HG03460 (cell line): Measurements from ENCODE around the gene ZIC5.

Experiments
- ATAC-seq: cut with Tn5 transposase; IDR thresholded peaks from one replicate; pipeline ENCODE4 v1.9.1; 2021; ENCODE audit not compliant: unreplicated experiment

The ZIC5 gene

DNA sequence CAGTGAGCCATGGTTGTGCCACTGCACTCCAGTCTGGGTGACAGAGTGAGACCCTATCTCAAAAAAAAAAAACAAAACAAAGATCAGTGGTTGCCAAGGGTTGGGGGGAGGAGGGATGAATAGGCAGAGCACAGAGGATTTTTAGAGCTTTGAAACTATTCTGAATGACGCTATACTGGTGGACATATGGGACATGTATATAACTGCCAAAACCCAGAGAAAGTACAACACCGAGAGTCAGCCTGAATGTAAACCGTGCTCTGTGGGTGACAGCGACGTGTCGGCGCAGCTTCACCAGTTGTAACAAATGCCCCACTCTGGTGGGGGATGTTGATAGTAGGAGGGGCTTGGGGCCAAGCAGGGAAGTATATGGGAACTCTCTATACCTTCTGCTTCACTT is 32.9 kb downstream of the ZIC5 start:
- no peak for ATAC-seq

DNA sequence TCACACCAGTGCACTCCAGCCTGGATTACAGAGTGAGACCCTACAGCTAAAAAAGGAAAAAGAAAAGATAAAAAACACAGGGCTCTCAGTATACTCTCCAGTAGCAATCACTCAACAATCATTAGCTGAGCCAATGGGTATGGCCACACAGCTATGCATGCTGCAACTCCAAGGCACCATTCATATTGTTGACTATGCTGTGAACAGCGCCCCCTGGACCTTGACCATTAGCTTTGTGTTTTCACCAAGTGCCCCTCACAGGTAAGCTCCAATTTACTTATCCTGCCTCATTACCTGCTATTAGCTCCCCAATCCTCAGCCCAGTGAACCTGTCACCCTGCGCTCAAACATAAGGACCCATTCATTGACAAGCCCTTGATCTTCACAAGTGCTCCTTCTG is 35.8 kb downstream of the ZIC5 start:
- no peak for ATAC-seq

DNA sequence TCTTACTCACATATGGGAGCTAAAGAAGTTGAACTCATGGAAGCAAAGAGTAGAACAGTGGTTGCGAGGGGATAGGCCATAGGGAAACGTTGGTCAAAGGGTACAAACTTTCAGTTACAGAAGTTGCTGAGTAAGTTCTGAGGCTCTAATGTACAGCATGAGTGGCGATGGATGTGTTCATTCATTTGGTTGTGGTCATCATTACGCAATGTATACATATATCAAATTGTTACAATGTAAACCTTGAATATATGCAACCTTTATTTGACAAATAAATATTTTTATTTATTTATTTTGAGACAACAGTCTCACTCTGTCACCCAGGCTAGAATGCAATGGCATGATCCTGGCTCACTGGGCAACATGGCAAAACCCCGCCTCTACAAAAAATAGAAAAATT is 38.7 kb downstream of the ZIC5 start:
- no peak for ATAC-seq

DNA sequence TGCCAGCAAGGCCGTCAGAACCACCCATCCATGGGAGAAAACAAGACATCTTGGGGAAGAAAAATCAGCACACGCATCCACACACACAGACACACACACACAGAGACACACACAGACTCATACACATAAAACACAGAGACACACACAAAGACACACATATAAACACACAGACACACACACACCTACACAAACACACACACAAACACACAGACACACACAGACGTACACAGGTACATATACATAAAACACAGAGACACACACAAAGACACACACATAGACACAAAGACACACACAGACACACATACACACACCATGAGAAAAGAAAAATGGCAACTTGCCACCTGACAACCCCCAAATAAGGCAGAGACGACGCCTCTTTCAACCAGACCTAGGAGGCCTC is 40.6 kb downstream of the ZIC5 start:
- no peak for ATAC-seq

DNA sequence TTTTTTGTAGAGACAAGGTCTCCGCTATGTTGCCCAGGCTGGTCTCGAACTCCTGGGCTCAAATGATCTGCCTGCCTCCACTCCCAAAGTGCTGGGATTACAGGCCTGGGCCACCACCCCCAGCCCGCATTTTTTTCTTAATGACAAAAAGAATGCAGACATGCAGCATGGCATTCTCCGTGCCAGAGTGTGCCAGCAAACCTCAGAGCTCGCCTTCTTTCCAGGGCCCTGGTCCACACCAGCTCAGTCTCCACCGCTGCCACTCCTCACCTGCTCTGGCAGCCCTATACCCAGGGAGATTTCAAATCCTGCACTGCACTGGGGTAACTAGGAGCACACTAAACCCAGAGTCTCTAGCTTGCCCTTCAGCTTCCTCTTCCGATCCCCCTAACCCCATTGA is 41.7 kb downstream of the ZIC5 start:
- no peak for ATAC-seq

DNA sequence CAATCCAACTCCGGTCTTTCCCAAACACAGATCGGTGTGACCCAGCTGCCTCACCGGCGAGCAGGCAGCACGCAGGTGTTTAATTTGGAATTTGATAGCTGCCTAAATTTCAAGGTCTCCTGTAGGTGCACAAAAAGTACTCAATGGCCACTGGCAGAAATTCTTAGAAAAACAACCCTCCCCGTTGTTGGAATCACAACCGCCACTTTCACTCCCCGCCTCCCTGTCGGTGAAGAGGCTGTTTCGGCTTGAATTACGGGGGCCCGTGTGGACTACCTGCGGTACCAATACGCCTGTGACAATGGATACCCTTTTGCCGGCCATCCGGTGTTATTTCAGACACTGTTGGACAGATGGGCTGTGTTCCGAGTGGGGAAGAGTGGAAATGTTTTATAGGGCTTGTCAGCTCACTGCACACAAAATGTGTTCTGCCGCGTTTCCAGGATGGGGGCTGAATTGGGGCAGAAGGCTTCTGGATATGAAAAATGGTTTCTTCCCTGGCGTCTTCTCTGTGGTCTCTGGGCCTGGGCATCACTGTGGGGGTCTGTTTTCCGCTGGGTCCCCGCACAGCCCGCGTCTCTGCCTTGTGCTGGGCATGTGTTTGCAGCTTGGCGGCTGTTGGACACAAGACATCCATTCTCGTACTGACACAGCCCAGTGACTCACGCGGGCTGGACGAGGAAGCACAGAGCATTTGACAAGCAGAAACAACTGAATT is 45.4 kb downstream of the ZIC5 start:
- no peak for ATAC-seq

DNA sequence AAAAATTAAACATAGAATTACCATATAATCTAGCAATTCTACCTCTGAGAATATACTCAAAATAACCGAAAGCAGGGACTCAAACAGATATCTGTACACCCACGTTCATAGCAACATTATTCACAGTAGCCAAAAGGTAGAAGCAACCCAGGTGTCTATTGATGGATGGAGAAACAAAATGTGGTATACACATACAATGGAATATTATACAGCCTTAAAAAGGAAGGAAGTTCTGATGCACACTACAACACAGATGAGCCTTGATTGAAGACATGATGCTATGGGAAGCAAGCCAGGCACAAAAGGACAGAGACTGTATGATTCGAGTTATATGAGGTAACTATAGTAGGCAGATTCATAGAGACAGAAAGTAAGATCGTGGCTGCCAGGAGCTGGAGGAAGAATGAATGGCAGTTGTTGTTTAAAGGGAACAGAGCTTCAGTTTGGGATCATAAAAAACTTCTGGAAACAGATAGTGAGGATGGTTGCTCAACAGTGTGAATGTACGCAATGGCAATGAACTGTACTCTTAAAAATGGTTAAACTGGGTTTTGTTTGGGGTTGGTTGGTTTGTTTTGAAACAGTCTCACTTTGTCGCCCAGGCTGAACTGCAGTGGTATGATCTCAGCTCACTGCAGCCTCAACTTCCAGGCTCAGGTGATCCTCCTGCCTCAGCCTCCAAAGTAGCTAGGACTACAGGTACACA is 47.5 kb downstream of the ZIC5 start:
- ATAC-seq = no peak

DNA sequence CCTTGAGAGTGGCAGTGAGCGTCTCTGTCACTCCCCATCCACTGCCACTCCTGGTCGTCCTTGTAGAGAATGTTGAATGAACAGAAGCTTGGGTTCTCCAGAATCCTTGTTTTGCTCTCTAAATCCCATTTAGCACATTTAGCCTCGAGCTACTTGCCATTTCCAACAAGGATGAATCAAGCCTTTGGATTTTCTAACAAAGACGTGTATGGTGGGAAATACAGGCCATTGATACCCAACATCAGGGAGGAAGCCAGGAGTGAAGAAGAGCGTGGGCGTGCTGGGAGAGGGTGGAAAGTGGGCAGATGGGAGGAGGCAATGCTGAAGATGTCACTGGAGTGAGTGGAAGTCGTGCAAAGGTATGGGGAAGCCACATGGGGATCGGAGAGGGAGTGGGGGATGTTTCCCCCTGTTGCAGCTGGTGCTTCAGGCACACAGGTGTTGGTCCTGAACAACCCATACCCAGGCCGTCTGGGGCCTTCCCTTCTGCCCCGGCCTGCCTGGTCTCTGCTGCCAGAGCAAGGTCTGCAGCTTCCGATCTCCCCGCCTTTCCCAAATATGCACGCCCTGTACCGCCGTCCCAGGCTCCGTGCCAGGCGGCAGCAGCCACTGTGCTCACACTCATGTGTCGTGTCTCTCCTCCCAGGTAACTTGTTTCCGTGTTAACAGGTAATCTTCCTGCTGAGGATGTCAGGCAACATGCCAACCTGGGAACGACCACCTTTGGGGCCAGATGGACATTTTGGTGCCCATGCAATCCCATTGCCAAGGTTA is 48.7 kb downstream of the ZIC5 start:
- ATAC-seq = no peak

DNA sequence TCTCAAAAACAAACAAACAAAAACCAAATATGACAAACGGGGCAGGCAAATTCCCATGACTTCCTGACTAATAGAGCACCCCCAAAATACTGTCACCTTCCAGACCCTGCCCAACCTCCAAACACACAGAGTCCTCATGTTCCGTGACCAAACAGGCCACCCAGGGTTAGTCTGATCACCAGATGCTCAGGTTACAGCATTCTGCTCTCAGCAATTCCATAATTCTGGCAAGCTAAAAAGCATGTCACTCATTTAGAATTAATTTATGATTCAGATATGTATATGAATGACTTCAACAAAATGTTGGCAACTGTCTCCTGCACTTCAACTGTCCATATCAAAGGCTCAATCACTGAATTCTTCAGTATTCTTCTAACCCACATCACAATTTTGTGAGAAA is 52.4 kb downstream of the ZIC5 start:
- ATAC-seq = no peak

DNA sequence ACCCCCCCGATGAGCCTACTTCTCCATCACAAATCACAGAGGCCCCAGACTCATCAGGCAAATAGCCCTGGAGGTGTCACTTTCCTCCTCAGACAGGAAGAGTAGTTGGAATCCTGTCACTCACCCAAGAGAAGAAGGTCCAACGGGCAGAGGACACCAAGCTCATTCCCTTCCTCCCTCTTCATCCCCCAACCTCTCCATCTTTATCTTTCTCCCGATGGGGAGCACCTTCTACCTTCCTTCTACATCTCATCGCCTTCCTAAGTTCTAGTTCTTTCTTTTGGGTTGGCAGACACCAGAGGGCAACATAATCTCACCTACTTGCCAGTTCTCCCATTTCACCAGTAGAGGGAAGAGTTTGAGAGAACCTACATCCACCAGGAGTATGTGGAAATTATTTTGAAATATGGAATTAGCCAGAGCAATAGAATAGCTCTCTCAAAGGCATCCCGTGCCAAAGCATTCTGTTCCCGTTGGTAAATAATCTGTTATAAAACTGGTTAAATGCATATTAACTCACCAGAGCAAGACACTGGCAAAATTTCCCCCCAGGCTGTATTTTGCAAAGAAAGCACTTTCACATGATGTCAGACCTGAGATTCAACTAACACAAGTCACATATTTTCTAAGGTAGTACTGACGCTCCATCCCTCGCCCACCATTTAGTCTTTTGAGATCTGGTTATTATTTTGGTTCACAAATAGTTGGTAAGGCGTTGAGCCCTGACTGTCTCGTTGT is 55.0 kb downstream of the ZIC5 start:
- no peak for ATAC-seq

DNA sequence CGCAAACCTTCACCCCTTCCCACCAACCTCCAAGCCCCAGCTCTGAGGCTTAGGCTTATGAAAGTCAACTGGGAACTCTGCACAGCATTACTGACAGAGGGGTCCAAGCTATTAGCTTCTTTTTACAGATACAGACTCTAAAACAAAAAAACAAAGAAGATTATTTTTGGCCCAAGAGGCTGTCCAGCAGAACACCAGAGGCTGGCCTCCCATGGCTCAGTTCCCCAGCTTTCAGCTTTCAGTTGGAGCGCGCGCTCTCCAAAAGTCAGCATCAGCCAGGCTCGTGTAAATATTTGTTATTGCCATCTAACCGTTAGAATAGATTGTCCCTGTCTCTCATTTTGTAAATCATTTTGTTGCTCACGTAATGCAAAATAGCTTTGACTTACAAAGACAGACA is 58.4 kb downstream of the ZIC5 start:
- ATAC-seq = no peak
